Measurements from ENCODE around the gene KLHL42. TPM values are rescaled to one million over a fixed set of nuclear protein-coding genes. Genes with fewer than 3 reads are reported as not detected.

KLHL42 gene
- total and polyA plus RNA-seq, 2 of the 13 experiments (the other 11 are each of a cell fraction or from before 2014, with no cell fraction given) = 13.5 to 14.0 TPM

DNA sequence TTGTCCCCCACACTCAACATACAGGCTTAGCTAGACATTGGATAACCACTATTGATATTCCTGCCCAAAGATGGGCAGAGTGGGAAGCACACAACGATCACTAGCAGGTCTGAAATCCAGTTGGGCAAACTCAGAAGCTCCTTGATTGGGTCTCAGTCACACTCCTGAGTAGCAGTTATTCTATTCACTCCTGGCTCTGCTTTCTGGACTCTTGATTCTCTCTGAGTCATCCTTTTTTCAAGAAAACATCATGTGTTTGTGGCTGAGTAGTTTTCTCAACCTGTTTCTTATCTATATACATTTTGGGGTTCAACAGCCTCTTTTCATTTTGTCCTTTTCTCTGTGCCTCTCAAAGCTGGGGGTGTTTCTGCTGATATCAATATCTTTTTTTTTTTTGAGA is 46.0 kb downstream of the KLHL42 start:
- in situ Hi-C loops (cut with HindIII; ENCODE audit: extremely low pct_ligation_motif_present, low pct_unique_long_range_greater_than_20kb) = no loop called here
- 0% methylated on average over 1 of the region's 1 CpG for WGBS (ENCODE audit: low lambda C conversion rate)
- Histone ChIP-seq H3K4me1 (ENCODE audit: insufficient read depth, low read length) (peaks cover 6% of the 10 kb centered on the region; the same call in 1 of the 2 replicates), H3K4me2 (ENCODE audit: low read depth, low read length) (no peak overlapping the region), H2AFZ (ENCODE audit: low read length) (no peak overlapping the region), H3K79me2 (ENCODE audit: insufficient read depth, low read length) (no peaks in the 10 kb centered on the region), H4K20me1 (ENCODE audit: insufficient read depth, low read length) (no peaks in the 10 kb centered on the region), H3K36me3 (replicated peaks in 1 of 2; ENCODE audit: control insufficient read depth in 1 of 2, insufficient read depth in 2 of 2, low read length in 2 of 2) (no peaks in the 10 kb centered on the region), H3K27me3 (ENCODE audit: control insufficient read depth in 1 of 2, insufficient read depth in 2 of 2, low read length in 2 of 2) (peaks cover 0 to 5% of the 10 kb centered on the region in 2 experiments; a peak in 2 of 5 replicates), H3K9me3 (ENCODE audit: low read length) (no peaks in the 10 kb centered on the region), H3K9ac (ENCODE audit: insufficient read depth, low read depth, low read length) (no peak overlapping the region), H3K27ac (ENCODE audit: extremely low read length, insufficient read depth, low read length) (no peak overlapping the region), H3K4me3 (replicated peaks in 1 of 3; ENCODE audit: insufficient read depth in 1 of 3, low read depth in 2 of 3, low read length in 3 of 3) (no peak overlapping the region)
- DNase-seq (ENCODE audit: low spot score) = no peak
- ChIA-PET POLR2A (no interaction called here), CTCF (ENCODE audit: low intra/inter-chr PET ratio, low total read pairs) (no interaction called here)
- BruUV-seq (replicated peaks) = no TSS peak
- FAIRE-seq = no peak
- intact Hi-C loops (cut with micrococcal nuclease; ENCODE audit: unreplicated experiment) = no loop called here
- no peak for ATAC-seq
- no peak for TF ChIP-seq KLF11 (CRISPR knock-in tag; IDR thresholded peaks at IDR 0.05)
- TF ChIP-seq, protein P1, sequence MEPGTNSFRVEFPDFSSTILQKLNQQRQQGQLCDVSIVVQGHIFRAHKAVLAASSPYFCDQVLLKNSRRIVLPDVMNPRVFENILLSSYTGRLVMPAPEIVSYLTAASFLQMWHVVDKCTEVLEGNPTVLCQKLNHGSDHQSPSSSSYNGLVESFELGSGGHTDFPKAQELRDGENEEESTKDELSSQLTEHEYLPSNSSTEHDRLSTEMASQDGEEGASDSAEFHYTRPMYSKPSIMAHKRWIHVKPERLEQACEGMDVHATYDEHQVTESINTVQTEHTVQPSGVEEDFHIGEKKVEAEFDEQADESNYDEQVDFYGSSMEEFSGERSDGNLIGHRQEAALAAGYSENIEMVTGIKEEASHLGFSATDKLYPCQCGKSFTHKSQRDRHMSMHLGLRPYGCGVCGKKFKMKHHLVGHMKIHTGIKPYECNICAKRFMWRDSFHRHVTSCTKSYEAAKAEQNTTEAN (CRISPR knock-in tag; conservative IDR thresholded peaks at IDR 0.05) = no peak
- TF ChIP-seq, protein P2, sequence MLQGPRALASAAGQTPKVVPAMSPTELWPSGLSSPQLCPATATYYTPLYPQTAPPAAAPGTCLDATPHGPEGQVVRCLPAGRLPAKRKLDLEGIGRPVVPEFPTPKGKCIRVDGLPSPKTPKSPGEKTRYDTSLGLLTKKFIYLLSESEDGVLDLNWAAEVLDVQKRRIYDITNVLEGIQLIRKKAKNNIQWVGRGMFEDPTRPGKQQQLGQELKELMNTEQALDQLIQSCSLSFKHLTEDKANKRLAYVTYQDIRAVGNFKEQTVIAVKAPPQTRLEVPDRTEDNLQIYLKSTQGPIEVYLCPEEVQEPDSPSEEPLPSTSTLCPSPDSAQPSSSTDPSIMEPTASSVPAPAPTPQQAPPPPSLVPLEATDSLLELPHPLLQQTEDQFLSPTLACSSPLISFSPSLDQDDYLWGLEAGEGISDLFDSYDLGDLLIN (CRISPR knock-in tag; IDR thresholded peaks at IDR 0.05; ENCODE audit: borderline replicate concordance) = no peak
- TF ChIP-seq ZNF672 (CRISPR knock-in tag; IDR thresholded peaks at IDR 0.05) = no peak
- TF ChIP-seq ZFP36 (IDR thresholded peaks at IDR 0.05; ENCODE audit: borderline replicate concordance, low read depth, low read length, partially characterized antibody) = no peak
- TF ChIP-seq, protein P3, sequence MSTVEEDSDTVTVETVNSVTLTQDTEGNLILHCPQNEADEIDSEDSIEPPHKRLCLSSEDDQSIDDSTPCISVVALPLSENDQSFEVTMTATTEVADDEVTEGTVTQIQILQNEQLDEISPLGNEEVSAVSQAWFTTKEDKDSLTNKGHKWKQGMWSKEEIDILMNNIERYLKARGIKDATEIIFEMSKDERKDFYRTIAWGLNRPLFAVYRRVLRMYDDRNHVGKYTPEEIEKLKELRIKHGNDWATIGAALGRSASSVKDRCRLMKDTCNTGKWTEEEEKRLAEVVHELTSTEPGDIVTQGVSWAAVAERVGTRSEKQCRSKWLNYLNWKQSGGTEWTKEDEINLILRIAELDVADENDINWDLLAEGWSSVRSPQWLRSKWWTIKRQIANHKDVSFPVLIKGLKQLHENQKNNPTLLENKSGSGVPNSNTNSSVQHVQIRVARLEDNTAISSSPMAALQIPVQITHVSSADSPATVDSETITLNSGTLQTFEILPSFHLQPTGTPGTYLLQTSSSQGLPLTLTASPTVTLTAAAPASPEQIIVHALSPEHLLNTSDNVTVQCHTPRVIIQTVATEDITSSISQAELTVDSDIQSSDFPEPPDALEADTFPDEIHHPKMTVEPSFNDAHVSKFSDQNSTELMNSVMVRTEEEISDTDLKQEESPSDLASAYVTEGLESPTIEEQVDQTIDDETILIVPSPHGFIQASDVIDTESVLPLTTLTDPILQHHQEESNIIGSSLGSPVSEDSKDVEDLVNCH (CRISPR knock-in tag; IDR thresholded peaks at IDR 0.05) = no peak
- TF ChIP-seq PHF20 (CRISPR knock-in tag; IDR thresholded peaks at IDR 0.05) = no peak
- no peak for TF ChIP-seq RARG (CRISPR knock-in tag; IDR thresholded peaks at IDR 0.05; ENCODE audit: low read depth)
- TF ChIP-seq, protein P4, sequence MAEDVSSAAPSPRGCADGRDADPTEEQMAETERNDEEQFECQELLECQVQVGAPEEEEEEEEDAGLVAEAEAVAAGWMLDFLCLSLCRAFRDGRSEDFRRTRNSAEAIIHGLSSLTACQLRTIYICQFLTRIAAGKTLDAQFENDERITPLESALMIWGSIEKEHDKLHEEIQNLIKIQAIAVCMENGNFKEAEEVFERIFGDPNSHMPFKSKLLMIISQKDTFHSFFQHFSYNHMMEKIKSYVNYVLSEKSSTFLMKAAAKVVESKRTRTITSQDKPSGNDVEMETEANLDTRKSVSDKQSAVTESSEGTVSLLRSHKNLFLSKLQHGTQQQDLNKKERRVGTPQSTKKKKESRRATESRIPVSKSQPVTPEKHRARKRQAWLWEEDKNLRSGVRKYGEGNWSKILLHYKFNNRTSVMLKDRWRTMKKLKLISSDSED (CRISPR knock-in tag; IDR thresholded peaks at IDR 0.05) = no peak
- TF ChIP-seq, protein P5, sequence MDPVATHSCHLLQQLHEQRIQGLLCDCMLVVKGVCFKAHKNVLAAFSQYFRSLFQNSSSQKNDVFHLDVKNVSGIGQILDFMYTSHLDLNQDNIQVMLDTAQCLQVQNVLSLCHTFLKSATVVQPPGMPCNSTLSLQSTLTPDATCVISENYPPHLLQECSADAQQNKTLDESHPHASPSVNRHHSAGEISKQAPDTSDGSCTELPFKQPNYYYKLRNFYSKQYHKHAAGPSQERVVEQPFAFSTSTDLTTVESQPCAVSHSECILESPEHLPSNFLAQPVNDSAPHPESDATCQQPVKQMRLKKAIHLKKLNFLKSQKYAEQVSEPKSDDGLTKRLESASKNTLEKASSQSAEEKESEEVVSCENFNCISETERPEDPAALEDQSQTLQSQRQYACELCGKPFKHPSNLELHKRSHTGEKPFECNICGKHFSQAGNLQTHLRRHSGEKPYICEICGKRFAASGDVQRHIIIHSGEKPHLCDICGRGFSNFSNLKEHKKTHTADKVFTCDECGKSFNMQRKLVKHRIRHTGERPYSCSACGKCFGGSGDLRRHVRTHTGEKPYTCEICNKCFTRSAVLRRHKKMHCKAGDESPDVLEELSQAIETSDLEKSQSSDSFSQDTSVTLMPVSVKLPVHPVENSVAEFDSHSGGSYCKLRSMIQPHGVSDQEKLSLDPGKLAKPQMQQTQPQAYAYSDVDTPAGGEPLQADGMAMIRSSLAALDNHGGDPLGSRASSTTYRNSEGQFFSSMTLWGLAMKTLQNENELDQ (CRISPR knock-in tag; IDR thresholded peaks at IDR 0.05; ENCODE audit: borderline replicate concordance) = no peak
- TF ChIP-seq ZNF460 (CRISPR knock-in tag; IDR thresholded peaks at IDR 0.05; ENCODE audit: borderline replicate concordance) = no peak
- TF ChIP-seq SRSF1 (optimal IDR thresholded peaks at IDR 0.05; ENCODE audit: low read depth, low read length) = no peak
- TF ChIP-seq, protein P6, sequence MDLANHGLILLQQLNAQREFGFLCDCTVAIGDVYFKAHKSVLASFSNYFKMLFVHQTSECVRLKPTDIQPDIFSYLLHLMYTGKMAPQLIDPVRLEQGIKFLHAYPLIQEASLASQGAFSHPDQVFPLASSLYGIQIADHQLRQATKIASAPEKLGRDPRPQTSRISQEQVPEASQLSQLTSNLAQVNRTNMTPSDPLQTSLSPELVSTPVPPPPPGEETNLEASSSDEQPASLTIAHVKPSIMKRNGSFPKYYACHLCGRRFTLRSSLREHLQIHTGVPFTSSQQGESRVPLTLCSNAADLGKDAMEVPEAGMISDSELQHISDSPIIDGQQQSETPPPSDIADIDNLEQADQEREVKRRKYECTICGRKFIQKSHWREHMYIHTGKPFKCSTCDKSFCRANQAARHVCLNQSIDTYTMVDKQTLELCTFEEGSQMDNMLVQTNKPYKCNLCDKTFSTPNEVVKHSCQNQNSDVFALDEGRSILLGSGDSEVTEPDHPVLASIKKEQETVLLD (CRISPR knock-in tag; IDR thresholded peaks at IDR 0.05; ENCODE audit: low read depth) = no peak
- TF ChIP-seq MYC (CRISPR knock-in tag; IDR thresholded peaks at IDR 0.05; ENCODE audit: borderline replicate concordance) = no peak
- TF ChIP-seq ZNF12 (CRISPR knock-in tag; IDR thresholded peaks at IDR 0.05) = no peak
